Fibroblast of lung (primary cell): ENCODE measurements around the gene GNPDA1. TPM values are rescaled to one million over a fixed set of nuclear protein-coding genes. Genes with fewer than 3 reads are reported as not detected.

Experiments used
- DNase-seq, 2 donors: peaks; one replicate each; pipeline versions ENCODE4 v3.0.0 to v3.0.0-alpha.2; 2010; ENCODE audit warnings: low read depth in 2 of 2
- H2AFZ ChIP-seq: 2 replicates; pipeline ENCODE4 v1.5.1; 2012; ENCODE audit warnings: low read length, control low read depth, inconsistent platforms
- H3K27ac ChIP-seq: 2 replicates; pipeline ENCODE4 v1.5.1; 2011; ENCODE audit warnings: low read length, control low read depth; ENCODE audit not compliant: insufficient read depth
- H3K27me3 ChIP-seq: 2 replicates; pipeline ENCODE4 v1.5.1; 2011; ENCODE audit warnings: mild to moderate bottlenecking, low read length; ENCODE audit not compliant: control insufficient read depth, insufficient read depth
- H3K36me3 ChIP-seq: 2 replicates; pipeline ENCODE4 v1.5.1; 2011; ENCODE audit warnings: low read length; ENCODE audit not compliant: control insufficient read depth, insufficient read depth
- H3K4me1 ChIP-seq: 2 replicates; pipeline ENCODE4 v1.5.1; 2011; ENCODE audit warnings: low read length; ENCODE audit not compliant: control insufficient read depth, insufficient read depth; ENCODE audit errors: extremely low read depth
- H3K4me2 ChIP-seq: 2 replicates; pipeline ENCODE4 v1.5.1; 2011; ENCODE audit warnings: low read length, control low read depth; ENCODE audit not compliant: insufficient read depth; ENCODE audit errors: extremely low read depth
- H3K4me3 ChIP-seq, 4 experiments: fragments of 200-600 bp in 1 of 4; sonication (generic) in 1 of 4; replicated peaks in 1 of 4; 2 replicates each; pipeline ENCODE4 v1.5.1; 2011 to 2016; ENCODE audit warnings: low read length in 4 of 4, low read depth in 3 of 4, mild to moderate bottlenecking in 3 of 4, control low read depth in 2 of 4, inconsistent platforms in 1 of 4, mixed read lengths in 1 of 4; ENCODE audit not compliant: insufficient read depth in 1 of 4; ENCODE audit errors: control extremely low read depth in 1 of 4
- H3K79me2 ChIP-seq: 2 replicates; pipeline ENCODE4 v1.5.1; 2012; ENCODE audit warnings: mild to moderate bottlenecking, low read length, inconsistent platforms; ENCODE audit not compliant: control insufficient read depth, insufficient read depth
- H3K9ac ChIP-seq: 2 replicates; pipeline ENCODE4 v1.5.1; 2011; ENCODE audit warnings: mild to moderate bottlenecking, low read length, control low read depth; ENCODE audit not compliant: insufficient read depth
- H3K9me3 ChIP-seq: 2 replicates; pipeline ENCODE4 v1.5.1; 2012; ENCODE audit warnings: low read depth, low read length; ENCODE audit not compliant: control insufficient read depth, insufficient read depth
- H4K20me1 ChIP-seq: 2 replicates; pipeline ENCODE4 v1.5.1; 2011; ENCODE audit warnings: low read length; ENCODE audit not compliant: control insufficient read depth, insufficient read depth; ENCODE audit errors: extremely low read depth
- CTCF ChIP-seq, 2 donors: IDR thresholded peaks in 1 of 2; conservative IDR thresholded peaks in 1 of 2; 1 replicate in 1 of 2; 2 replicates in 1 of 2; pipeline ENCODE4 v1.5.1; 2011 to 2012; ENCODE audit warnings: low read length in 2 of 2, control low read depth in 1 of 2, inconsistent platforms in 1 of 2, low read depth in 1 of 2, mild to moderate bottlenecking in 1 of 2
- EZH2 ChIP-seq: IDR thresholded peaks from 2 replicates; pipeline ENCODE4 v1.5.1; 2012; ENCODE audit warnings: low read length, control low read depth, mild to moderate bottlenecking; ENCODE audit errors: missing control alignments
- polyA plus RNA-seq, 2 donors: library from polyadenylated mRNA; depleted of rRNA in 1 of 2; stranded (reverse) in 1 of 2; unstranded in 1 of 2; fragments of >200 nt; gene quantifications; 2 replicates each; pipeline ENCODE4 v1.2.1, GENCODE V29; 2011 to 2012; ENCODE audit warnings: missing spikeins in 1 of 2
- total RNA-seq: library from RNA; depleted of rRNA; stranded (reverse); fragments of >200 nt; gene quantifications from 2 replicates; pipeline ENCODE4 v1.2.1, GENCODE V29; 2014

GNPDA1 gene
- total and polyA plus RNA-seq, 2 donors (not counting 1 experiment from before 2014, with no cell fraction given): 30.0 to 64.2 TPM

- H3K9ac ChIP-seq: no peak overlapping the region
- no peak overlapping the region for H3K4me2 ChIP-seq
- peaks cover 18% of the 10 kb centered on the region for H3K36me3 ChIP-seq
- no peaks in the 10 kb centered on the region for H4K20me1 ChIP-seq
- H3K27ac ChIP-seq: no peak overlapping the region
- TF ChIP-seq CTCF (conservative IDR thresholded peaks at IDR 0.05 in 1 of 2, IDR thresholded peaks at IDR 0.05 in 1 of 2; ENCODE audit: low read depth in 1 of 2, low read length in 2 of 2) (no peak), EZH2 (no peak)
- no peaks in the 10 kb centered on the region for H3K9me3 ChIP-seq
- H3K27me3 ChIP-seq: no peaks in the 10 kb centered on the region
- no peak overlapping the region for H3K4me3 ChIP-seq
- peaks cover 4% of the 10 kb centered on the region for H3K4me1 ChIP-seq
- H2AFZ ChIP-seq: no peak overlapping the region
- H3K79me2 ChIP-seq: no peaks in the 10 kb centered on the region
- no peak for DNase-seq
Measured at GRCh38 chr5:142007237-142007544, 5.6 kb downstream of the GNPDA1 start.

- no peak for TF ChIP-seq EZH2
- no peak for TF ChIP-seq CTCF (conservative IDR thresholded peaks at IDR 0.05 in 1 of 2, IDR thresholded peaks at IDR 0.05 in 1 of 2; ENCODE audit: low read depth in 1 of 2, low read length in 2 of 2)
- Histone ChIP-seq H3K4me1 (no peaks in the 10 kb centered on the region), H3K79me2 (no peaks in the 10 kb centered on the region), H3K4me2 (no peak overlapping the region), H2AFZ (no peak overlapping the region), H3K27me3 (no peaks in the 10 kb centered on the region), H3K9me3 (no peaks in the 10 kb centered on the region), H3K27ac (no peak overlapping the region), H3K36me3 (peaks cover 16% of the 10 kb centered on the region), H4K20me1 (no peaks in the 10 kb centered on the region), H3K4me3 (no peak overlapping the region), H3K9ac (no peak overlapping the region)
- no peak for DNase-seq
Measured at GRCh38 chr5:142006363-142007236, 6.2 kb downstream of the GNPDA1 start.

- Histone ChIP-seq H3K4me3 (no peak overlapping the region), H3K27me3 (no peaks in the 10 kb centered on the region), H2AFZ (no peak overlapping the region), H3K4me1 (no peaks in the 10 kb centered on the region), H3K4me2 (no peak overlapping the region), H4K20me1 (no peaks in the 10 kb centered on the region), H3K79me2 (no peaks in the 10 kb centered on the region), H3K9me3 (no peaks in the 10 kb centered on the region), H3K27ac (no peak overlapping the region), H3K9ac (no peak overlapping the region), H3K36me3 (peaks cover 18% of the 10 kb centered on the region)
- DNase-seq: no peak
- TF ChIP-seq CTCF (conservative IDR thresholded peaks at IDR 0.05 in 1 of 2, IDR thresholded peaks at IDR 0.05 in 1 of 2; ENCODE audit: low read depth in 1 of 2, low read length in 2 of 2) (no peak), EZH2 (no peak)
Measured at GRCh38 chr5:142003266-142003800, 9.5 kb downstream of the GNPDA1 start.
